PC-3 (cell line): Measurements from ENCODE around the gene LRRC61.

Experiments used
- EZH2 ChIP-seq: fragments of 300-600 bp; sonication (generic); IDR thresholded peaks from one replicate; pipeline ENCODE4 v1.6.1; 2017; ENCODE audit warnings: antibody characterized with exemption, mild to moderate bottlenecking, low read length; ENCODE audit not compliant: unreplicated experiment
- TF ChIP-seq, protein P1 (sequence below): fragments of 300-600 bp; sonication (generic); conservative IDR thresholded peaks from 2 replicates; pipeline ENCODE4 v1.5.1; 2017; ENCODE audit warnings: antibody characterized with exemption, low read depth, mild to moderate bottlenecking, low read length

DNA sequence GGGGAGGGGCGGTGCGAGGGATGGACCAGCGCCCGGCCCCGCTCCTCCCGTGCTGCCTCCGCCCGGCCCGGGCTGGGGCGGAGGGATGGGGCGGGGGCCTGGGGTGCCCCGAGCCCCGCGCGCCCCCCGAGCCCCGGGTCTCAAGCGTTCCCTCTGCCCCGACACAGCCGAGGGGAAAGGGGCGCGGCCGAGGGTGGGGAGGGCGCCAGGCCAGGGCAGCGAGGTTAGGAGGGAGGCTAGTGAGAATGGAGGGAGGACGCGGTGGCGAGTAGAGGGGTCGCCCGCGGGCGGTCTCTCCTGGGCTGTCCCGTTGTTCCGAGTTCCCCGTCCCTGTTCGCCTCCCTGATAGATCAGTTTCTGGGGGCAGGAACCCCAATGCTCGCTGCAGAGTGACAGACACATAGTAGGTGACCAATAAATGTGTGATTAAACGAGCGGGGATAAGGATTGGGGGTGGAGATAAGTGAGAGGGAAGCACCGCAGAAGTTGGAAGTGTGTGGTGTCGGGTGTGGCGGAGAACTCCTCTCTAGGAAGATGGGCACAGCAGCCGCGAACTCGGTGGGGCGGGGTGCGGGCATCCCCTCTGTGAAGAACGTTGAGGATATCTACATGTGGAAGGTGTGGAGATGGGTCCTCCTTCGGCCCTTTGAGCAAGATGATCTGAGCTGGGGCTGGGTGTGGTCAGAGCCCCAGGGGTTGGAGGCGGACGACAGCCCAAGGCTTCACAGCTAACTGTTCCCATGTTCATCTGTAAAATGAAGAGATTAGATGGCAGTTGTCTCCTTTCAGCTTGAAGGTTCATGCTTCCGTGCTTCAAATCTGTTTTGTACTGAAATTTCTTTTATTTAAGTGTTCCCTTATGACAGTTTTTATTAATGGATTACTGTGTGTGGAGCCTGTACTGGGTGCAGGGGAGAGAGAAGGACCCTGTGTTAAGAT lies 56.6 kb downstream of the LRRC61 start:
- TF ChIP-seq, protein P1, sequence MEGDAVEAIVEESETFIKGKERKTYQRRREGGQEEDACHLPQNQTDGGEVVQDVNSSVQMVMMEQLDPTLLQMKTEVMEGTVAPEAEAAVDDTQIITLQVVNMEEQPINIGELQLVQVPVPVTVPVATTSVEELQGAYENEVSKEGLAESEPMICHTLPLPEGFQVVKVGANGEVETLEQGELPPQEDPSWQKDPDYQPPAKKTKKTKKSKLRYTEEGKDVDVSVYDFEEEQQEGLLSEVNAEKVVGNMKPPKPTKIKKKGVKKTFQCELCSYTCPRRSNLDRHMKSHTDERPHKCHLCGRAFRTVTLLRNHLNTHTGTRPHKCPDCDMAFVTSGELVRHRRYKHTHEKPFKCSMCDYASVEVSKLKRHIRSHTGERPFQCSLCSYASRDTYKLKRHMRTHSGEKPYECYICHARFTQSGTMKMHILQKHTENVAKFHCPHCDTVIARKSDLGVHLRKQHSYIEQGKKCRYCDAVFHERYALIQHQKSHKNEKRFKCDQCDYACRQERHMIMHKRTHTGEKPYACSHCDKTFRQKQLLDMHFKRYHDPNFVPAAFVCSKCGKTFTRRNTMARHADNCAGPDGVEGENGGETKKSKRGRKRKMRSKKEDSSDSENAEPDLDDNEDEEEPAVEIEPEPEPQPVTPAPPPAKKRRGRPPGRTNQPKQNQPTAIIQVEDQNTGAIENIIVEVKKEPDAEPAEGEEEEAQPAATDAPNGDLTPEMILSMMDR, result no peak
- no peak for TF ChIP-seq EZH2
